Esophagus muscularis mucosa (tissue), 4 donors: ENCODE data around the gene CCDC85C. TPM values are rescaled to one million over a fixed set of nuclear protein-coding genes. Genes with fewer than 3 reads are reported as not detected.

Experiments used
- DNase-seq: peaks from one replicate; pipeline ENCODE4 v3.0.0-alpha.2; 2017; ENCODE audit errors: extremely low spot score
- H3K27ac ChIP-seq, 4 donors: fragments of 200-600 bp; sonication (generic); replicated peaks in 1 of 4; 1 replicate in 3 of 4; 2 replicates in 1 of 4; pipeline ENCODE4 v1.5.1; 2016 to 2019; ENCODE audit warnings: mild to moderate bottlenecking in 1 of 4
- H3K27me3 ChIP-seq, 4 donors: fragments of 200-600 bp; sonication (generic); one replicate each; pipeline versions ENCODE4 v1.5.1 to v1.6.0; 2016 to 2019
- H3K36me3 ChIP-seq, 4 donors: fragments of 200-600 bp; sonication (generic); one replicate each; pipeline ENCODE4 v1.5.1; 2016 to 2019
- H3K4me1 ChIP-seq, 4 donors: fragments of 200-600 bp; sonication (generic); one replicate each; pipeline ENCODE4 v1.5.1; 2016 to 2019
- H3K4me3 ChIP-seq, 4 donors: fragments of 200-600 bp; sonication (generic); 1 replicate in 2 of 4; 2 replicates in 2 of 4; pipeline ENCODE4 v1.5.1; 2016 to 2019; ENCODE audit warnings: mild to moderate bottlenecking in 4 of 4, moderate library complexity in 1 of 4
- H3K9me3 ChIP-seq, 4 donors: fragments of 200-600 bp; sonication (generic); 1 replicate in 3 of 4; 2 replicates in 1 of 4; pipeline ENCODE4 v1.5.1; 2016 to 2019
- CTCF ChIP-seq, 3 experiments: fragments of 200-600 bp in 2 of 3; fragments of 450-650 bp in 1 of 3; sonication (generic) in 2 of 3; IDR thresholded peaks; one replicate each; pipeline ENCODE4 v1.5.1; 2017 to 2019; ENCODE audit warnings: antibody characterized with exemption in 3 of 3, mild to moderate bottlenecking in 2 of 3, moderate library complexity in 1 of 3
- EP300 ChIP-seq: sonication (generic); formaldehyde crosslinking; IDR thresholded peaks from one replicate; pipeline ENCODE4 v1.6.1; 2017; ENCODE audit warnings: antibody characterized with exemption
- POLR2A ChIP-seq: fragments of 450-650 bp; IDR thresholded peaks from one replicate; pipeline ENCODE4 v1.6.1; 2017; ENCODE audit warnings: antibody characterized with exemption, moderate library complexity, mild to moderate bottlenecking, low read depth
- POLR2AphosphoS5 ChIP-seq, 2 donors: sonication (generic); formaldehyde crosslinking; IDR thresholded peaks; one replicate each; pipeline ENCODE4 v1.6.1; 2017; ENCODE audit warnings: antibody characterized with exemption in 2 of 2
- WGBS: methylation state at CpG from one replicate; pipeline ENCODE4 v1.1.5; 2018; 5-methylcytosine and 5-hydroxymethylcytosine counted together
- intact Hi-C: fragments of 100-400 bp; cut with DNase I; formaldehyde crosslinking; loops from one replicate; pipeline ENCODE4 v1.15.1; 2023
- total RNA-seq, 4 donors: library from RNA; depleted of rRNA; stranded (reverse); fragments of >200 nt; gene quantifications; one replicate each; pipeline versions ENCODE4 v1.1.0 to v1.2.1, GENCODE V29; 2016

CCDC85C gene
- total RNA-seq, 4 donors from 2014 or later = 17.9 to 48.7 (median 30.8) TPM

GRCh38 chr14:99521176-99522024 lies 82.6 kb downstream of the CCDC85C start:
- peaks cover 50 to 82% (median 65%) of the 10 kb centered on the region in 4 donors for H3K4me1 ChIP-seq
- peak overlapping the region; percentile 36 to 84 (median 83) for H3K27ac ChIP-seq
- H3K9me3 ChIP-seq = no peaks in the 10 kb centered on the region
- WGBS = 74% methylated on average over 9 of the region's 25 CpGs
- no peaks in the 10 kb centered on the region for H3K27me3 ChIP-seq
- no peak for TF ChIP-seq POLR2AphosphoS5 (IDR thresholded peaks at IDR 0.05)
- TF ChIP-seq POLR2A = no peak
- no peak for TF ChIP-seq CTCF (IDR thresholded peaks at IDR 0.05)
- TF ChIP-seq EP300 = no peak
- DNase-seq = no peak
- H3K4me3 ChIP-seq = no peak overlapping the region
- H3K36me3 ChIP-seq = peaks cover 0 to 8% (median 2%) of the 10 kb centered on the region in 4 donors
- intact Hi-C loops = no loop called here

GRCh38 chr14:99520571-99521081 lies 83.4 kb downstream of the CCDC85C start:
- H3K4me3 ChIP-seq = no peak overlapping the region
- no peaks in the 10 kb centered on the region for H3K9me3 ChIP-seq
- intact Hi-C loops = no loop called here
- H3K36me3 ChIP-seq = peaks cover 0 to 13% (median 6%) of the 10 kb centered on the region in 4 donors
- no peak for TF ChIP-seq POLR2A
- TF ChIP-seq EP300 = no peak
- no peak for TF ChIP-seq POLR2AphosphoS5 (IDR thresholded peaks at IDR 0.05)
- no peak for TF ChIP-seq CTCF (IDR thresholded peaks at IDR 0.05)
- peaks cover 44 to 77% (median 57%) of the 10 kb centered on the region in 4 donors for H3K4me1 ChIP-seq
- no peaks in the 10 kb centered on the region for H3K27me3 ChIP-seq
- H3K27ac ChIP-seq = peak overlapping the region in 2 of 4 donors; percentile 10 to 82
- 92% methylated on average over 9 of the region's 11 CpGs for WGBS
- DNase-seq = no peak

- peaks cover under 1 to 20% (median 13%) of the 10 kb centered on the region in 4 donors for H3K36me3 ChIP-seq
- H3K27ac ChIP-seq = peak overlapping the region in 3 of 4 donors; percentile 2 to 56 (median 10)
- WGBS = 89% methylated on average over 5 of the region's 6 CpGs
- no peak for DNase-seq
- no peaks in the 10 kb centered on the region for H3K27me3 ChIP-seq
- H3K9me3 ChIP-seq = no peaks in the 10 kb centered on the region
- H3K4me1 ChIP-seq = peaks cover 37 to 71% (median 51%) of the 10 kb centered on the region in 4 donors
- no peak overlapping the region for H3K4me3 ChIP-seq
- intact Hi-C loops = loop anchor here (2.0 kb wide), 1 partner anchor 109 kb away; no protein-coding TSS in a partner anchor
- no peak for TF ChIP-seq POLR2AphosphoS5 (IDR thresholded peaks at IDR 0.05)
- TF ChIP-seq CTCF (IDR thresholded peaks at IDR 0.05) = no peak
- TF ChIP-seq EP300 = no peak
- TF ChIP-seq POLR2A = no peak
These were observed 84.0 kb downstream of the CCDC85C start for GRCh38 chr14:99519931-99520421.

GRCh38 chr14:99519347-99519881 lies 84.6 kb downstream of the CCDC85C start:
- no peak for DNase-seq
- intact Hi-C loops = loop anchor here (2.0 kb wide), 1 partner anchor 109 kb away; no protein-coding TSS in a partner anchor
- TF ChIP-seq EP300 (no peak), CTCF (IDR thresholded peaks at IDR 0.05) (no peak), POLR2A (no peak), POLR2AphosphoS5 (IDR thresholded peaks at IDR 0.05) (no peak)
- H3K27ac ChIP-seq = peak overlapping the region in 3 of 4 donors; percentile 2 to 56 (median 10)
- no peaks in the 10 kb centered on the region for H3K9me3 ChIP-seq
- no peak overlapping the region for H3K4me3 ChIP-seq
- peaks cover 31 to 68% (median 45%) of the 10 kb centered on the region in 4 donors for H3K4me1 ChIP-seq
- 87% methylated on average over 8 of the region's 8 CpGs for WGBS
- peaks cover 6 to 25% (median 18%) of the 10 kb centered on the region in 4 donors for H3K36me3 ChIP-seq
- H3K27me3 ChIP-seq = no peaks in the 10 kb centered on the region
